Smooth muscle cell (in vitro differentiated cells): Measurements from ENCODE around the gene GLB1L. TPM values are rescaled to one million over a fixed set of nuclear protein-coding genes. Genes with fewer than 3 reads are reported as not detected.

Source experiments
- DNase-seq: peaks from one replicate; lab custom pipeline; 2025; ENCODE audit not compliant: unreplicated experiment; lab: John Stamatoyannopoulos, UW
- H2AFZ ChIP-seq: fragments of 200-600 bp; sonication (generic); 2 replicates; pipeline ENCODE4 v1.6.0; 2016; ENCODE audit warnings: antibody characterized with exemption, low read depth, mild to moderate bottlenecking
- H3F3A ChIP-seq: fragments of 200-600 bp; sonication (generic); 2 replicates; pipeline ENCODE4 v1.6.0; 2017; ENCODE audit warnings: antibody characterized with exemption, low read depth
- H3K27ac ChIP-seq: fragments of 200-600 bp; sonication (generic); 2 replicates; pipeline ENCODE4 v1.5.1; 2016; ENCODE audit warnings: low read depth, mild to moderate bottlenecking
- H3K27me3 ChIP-seq: fragments of 200-600 bp; sonication (generic); 2 replicates; pipeline ENCODE4 v1.6.1; 2016; ENCODE audit warnings: low read depth, mild to moderate bottlenecking
- H3K36me3 ChIP-seq: fragments of 200-600 bp; sonication (generic); 2 replicates; pipeline ENCODE4 v1.5.1; 2016; ENCODE audit warnings: low read depth
- H3K4me1 ChIP-seq: fragments of 200-600 bp; sonication (generic); 2 replicates; pipeline ENCODE4 v1.5.1; 2016; ENCODE audit warnings: low read depth
- H3K4me2 ChIP-seq: fragments of 200-600 bp; sonication (generic); 2 replicates; pipeline ENCODE4 v1.6.0; 2016; ENCODE audit warnings: mild to moderate bottlenecking
- H3K4me3 ChIP-seq: fragments of 200-600 bp; sonication (generic); 2 replicates; pipeline ENCODE4 v1.5.1; 2016; ENCODE audit warnings: mild to moderate bottlenecking
- H3K79me2 ChIP-seq: fragments of 200-600 bp; sonication (generic); 2 replicates; pipeline ENCODE4 v1.6.0; 2016; ENCODE audit warnings: low read depth, mild to moderate bottlenecking
- H3K9ac ChIP-seq: fragments of 200-600 bp; sonication (generic); 2 replicates; pipeline ENCODE4 v1.6.0; 2016; ENCODE audit warnings: low read depth
- H3K9me3 ChIP-seq: fragments of 200-600 bp; sonication (generic); replicated peaks from 2 replicates; pipeline ENCODE4 v1.5.1; 2016; ENCODE audit warnings: low read depth
- H4K20me1 ChIP-seq: fragments of 200-600 bp; sonication (generic); 2 replicates; pipeline ENCODE4 v1.6.0; 2016; ENCODE audit warnings: low read depth
- WGBS: methylation state at CpG from one replicate; pipeline ENCODE4 v1.1.7; 2016; ENCODE audit warnings: low lambda C conversion rate; 5-methylcytosine and 5-hydroxymethylcytosine counted together
- polyA plus RNA-seq: library from polyadenylated mRNA; unstranded; fragments of >200 nt; fragmentation: Nextera tagmentation; extraction: Ambion mirVana; gene quantifications from 2 replicates; pipeline ENCODE4 v1.2.1, GENCODE V29; 2016
- total RNA-seq: library from RNA; depleted of rRNA; stranded (reverse); fragments of >200 nt; gene quantifications from 2 replicates; pipeline ENCODE4 v1.2.3, GENCODE V29; 2014
- TF ChIP-seq, protein P1 (sequence below): fragments of 200-600 bp; sonication (generic); IDR thresholded peaks from 2 replicates; pipeline ENCODE4 v1.5.1; 2017; ENCODE audit warnings: borderline replicate concordance, mild to moderate bottlenecking, antibody characterized with exemption; ENCODE audit not compliant: insufficient read depth, poor library complexity, severe bottlenecking

The GLB1L gene
- total and polyA plus RNA-seq, 2 experiments from 2014 or later: 4.1 to 26.4 TPM

DNA sequence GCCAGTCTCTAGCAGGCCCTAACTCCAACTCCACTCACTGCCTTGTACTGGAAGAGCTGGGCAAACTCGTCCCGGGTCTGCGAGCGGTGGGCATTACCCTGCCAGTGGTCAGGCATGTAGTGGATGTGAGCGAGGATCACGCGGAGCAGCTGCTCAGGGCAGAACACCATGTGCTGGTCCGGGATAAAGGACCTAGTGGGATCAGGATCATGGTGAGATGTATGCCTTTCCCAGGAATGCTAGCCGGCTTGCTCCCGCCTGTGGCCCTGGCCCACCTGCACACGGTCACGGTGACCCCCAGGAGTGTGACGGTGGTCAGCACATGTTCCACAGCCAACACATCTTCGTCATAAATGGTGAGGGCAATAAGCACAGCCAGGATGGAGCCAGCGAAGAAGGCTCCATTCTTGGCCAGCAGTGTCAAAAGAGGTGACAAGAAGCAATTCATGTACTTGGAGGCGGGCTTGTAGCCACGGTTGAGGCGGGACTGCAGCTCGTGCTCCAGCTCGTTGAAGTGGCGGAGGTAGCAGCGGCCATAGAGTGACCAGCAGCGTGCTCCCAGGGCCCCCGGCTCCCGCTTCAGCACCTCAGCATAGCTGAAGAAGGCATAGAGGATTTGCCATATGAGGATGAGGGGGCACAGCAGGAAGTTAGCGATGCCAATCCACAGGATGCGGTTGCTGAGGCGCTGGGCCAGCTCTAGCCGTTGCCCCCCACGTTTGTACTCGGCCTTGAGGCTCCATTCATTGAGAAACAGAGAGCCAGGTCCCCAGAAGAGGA, 21.2 kb downstream of the GLB1L start:
- DNase-seq: no peak
- TF ChIP-seq, protein P1, sequence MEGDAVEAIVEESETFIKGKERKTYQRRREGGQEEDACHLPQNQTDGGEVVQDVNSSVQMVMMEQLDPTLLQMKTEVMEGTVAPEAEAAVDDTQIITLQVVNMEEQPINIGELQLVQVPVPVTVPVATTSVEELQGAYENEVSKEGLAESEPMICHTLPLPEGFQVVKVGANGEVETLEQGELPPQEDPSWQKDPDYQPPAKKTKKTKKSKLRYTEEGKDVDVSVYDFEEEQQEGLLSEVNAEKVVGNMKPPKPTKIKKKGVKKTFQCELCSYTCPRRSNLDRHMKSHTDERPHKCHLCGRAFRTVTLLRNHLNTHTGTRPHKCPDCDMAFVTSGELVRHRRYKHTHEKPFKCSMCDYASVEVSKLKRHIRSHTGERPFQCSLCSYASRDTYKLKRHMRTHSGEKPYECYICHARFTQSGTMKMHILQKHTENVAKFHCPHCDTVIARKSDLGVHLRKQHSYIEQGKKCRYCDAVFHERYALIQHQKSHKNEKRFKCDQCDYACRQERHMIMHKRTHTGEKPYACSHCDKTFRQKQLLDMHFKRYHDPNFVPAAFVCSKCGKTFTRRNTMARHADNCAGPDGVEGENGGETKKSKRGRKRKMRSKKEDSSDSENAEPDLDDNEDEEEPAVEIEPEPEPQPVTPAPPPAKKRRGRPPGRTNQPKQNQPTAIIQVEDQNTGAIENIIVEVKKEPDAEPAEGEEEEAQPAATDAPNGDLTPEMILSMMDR: no peak
- Histone ChIP-seq H4K20me1 (peaks cover 8% of the 10 kb centered on the region), H2AFZ (no peak overlapping the region), H3K9me3 (no peaks in the 10 kb centered on the region), H3K4me3 (no peak overlapping the region), H3F3A (peaks cover 5% of the 10 kb centered on the region), H3K27me3 (no peaks in the 10 kb centered on the region), H3K79me2 (peaks cover 25% of the 10 kb centered on the region), H3K27ac (no peak overlapping the region), H3K9ac (no peak overlapping the region), H3K4me2 (no peak overlapping the region), H3K36me3 (peaks cover 4% of the 10 kb centered on the region), H3K4me1 (peaks cover 13% of the 10 kb centered on the region)
- WGBS: 97% methylated on average over 31 of the region's 31 CpGs

DNA sequence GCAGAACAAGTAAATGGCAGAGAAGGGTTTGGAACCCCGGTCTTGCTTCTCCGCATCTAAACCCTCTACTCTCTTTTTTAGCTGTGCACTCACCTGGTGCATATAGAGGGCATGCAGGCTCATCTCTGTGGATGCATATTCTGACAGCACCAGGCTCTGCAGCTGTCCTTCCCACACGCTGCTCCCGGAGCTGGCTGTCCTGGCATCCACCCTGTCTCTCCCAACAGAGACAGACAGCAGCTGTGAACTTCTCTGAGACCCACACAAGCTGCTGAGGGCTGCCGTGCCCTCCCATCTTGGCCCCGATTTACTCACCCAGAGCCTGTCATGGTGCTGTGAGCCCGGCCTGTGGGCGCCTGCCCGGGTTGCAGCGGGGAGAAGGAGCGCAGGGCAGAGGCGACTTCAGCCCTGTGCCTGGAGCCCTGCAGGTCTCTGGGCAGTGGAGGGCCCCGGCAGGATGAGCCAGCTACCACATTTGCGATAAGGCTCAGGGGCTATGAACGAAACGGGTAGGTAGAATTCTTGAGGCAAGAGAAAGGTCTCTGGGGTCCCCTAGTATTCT, 23.2 kb downstream of the GLB1L start:
- Histone ChIP-seq H3K36me3 (peaks cover 4% of the 10 kb centered on the region), H3K9ac (no peak overlapping the region), H3K79me2 (peaks cover 7% of the 10 kb centered on the region), H3K27ac (no peak overlapping the region), H4K20me1 (peaks cover 3% of the 10 kb centered on the region), H3K4me2 (no peak overlapping the region), H3K4me1 (peaks cover 7% of the 10 kb centered on the region), H3F3A (peaks cover 14% of the 10 kb centered on the region), H3K27me3 (no peaks in the 10 kb centered on the region), H3K4me3 (no peak overlapping the region), H3K9me3 (no peaks in the 10 kb centered on the region), H2AFZ (no peak overlapping the region)
- DNase-seq: no peak
- TF ChIP-seq, protein P1: no peak
- WGBS: 95% methylated on average over 16 of the region's 16 CpGs

DNA sequence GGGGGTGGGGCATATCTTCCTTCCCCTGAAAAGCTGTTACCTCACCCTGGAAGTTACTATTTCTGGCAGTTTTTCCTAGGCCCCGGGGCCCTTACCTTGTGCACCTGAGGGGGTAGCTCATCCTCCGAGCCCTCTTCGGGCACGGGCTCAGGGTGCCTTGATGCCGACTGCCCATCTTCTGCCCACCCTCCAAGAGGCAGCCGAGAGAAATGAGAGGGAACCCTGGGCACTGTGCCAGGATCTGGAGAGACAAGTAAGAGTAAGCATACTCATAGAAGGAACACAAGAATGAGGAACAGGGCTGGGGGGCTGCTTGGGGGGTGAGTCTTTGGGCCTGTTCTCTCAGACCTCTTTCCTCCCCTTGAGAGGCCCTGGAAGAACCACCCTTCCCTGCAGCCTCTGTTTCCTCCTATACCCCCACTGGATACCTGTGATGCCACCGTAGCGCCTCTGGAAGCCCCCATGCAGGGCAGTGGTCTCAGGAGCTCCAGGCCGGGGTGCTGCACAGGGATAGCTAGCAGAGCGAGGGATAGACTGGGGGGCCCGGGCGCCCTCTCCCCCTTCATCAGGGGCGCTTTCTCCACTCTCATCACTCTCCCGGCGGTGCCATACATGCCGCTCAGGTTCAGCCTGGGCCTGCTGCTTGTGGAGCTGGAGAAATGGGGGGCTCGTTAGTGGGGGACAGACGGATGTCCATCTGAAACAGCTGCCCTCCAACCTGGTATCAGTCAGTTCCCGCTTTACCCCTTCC, 24.4 kb downstream of the GLB1L start:
- Histone ChIP-seq H3F3A (peaks cover 14% of the 10 kb centered on the region), H3K27me3 (no peaks in the 10 kb centered on the region), H3K4me1 (peaks cover 7% of the 10 kb centered on the region), H3K79me2 (peaks cover 10% of the 10 kb centered on the region), H3K27ac (no peak overlapping the region), H2AFZ (no peak overlapping the region), H3K4me2 (no peak overlapping the region), H3K36me3 (peaks cover 4% of the 10 kb centered on the region), H3K9ac (no peak overlapping the region), H4K20me1 (no peaks in the 10 kb centered on the region), H3K9me3 (no peaks in the 10 kb centered on the region), H3K4me3 (no peak overlapping the region)
- TF ChIP-seq, protein P1: no peak
- 96% methylated on average over 19 of the region's 19 CpGs for WGBS
- DNase-seq: no peak
